DND-41 (cell line): ENCODE measurements around the gene GTF2A2.

Source experiments
- CTCF ChIP-seq: IDR thresholded peaks from 2 replicates; pipeline ENCODE4 v1.5.1; 2012; ENCODE audit warnings: borderline replicate concordance, low read length, moderate library complexity, mild to moderate bottlenecking; ENCODE audit not compliant: poor library complexity, severe bottlenecking; ENCODE audit errors: extremely low read depth
- EZH2 ChIP-seq: IDR thresholded peaks from 3 replicates; pipeline ENCODE4 v1.6.1; 2012; ENCODE audit warnings: borderline replicate concordance, low read depth, mild to moderate bottlenecking, moderate library complexity, low read length, inconsistent platforms; ENCODE audit not compliant: severe bottlenecking

GRCh38 chr15:59649603-59650002 is 7.7 kb downstream of the GTF2A2 start:
- TF ChIP-seq CTCF: no peak
- no peak for TF ChIP-seq EZH2
